GM06990 (cell line): Measurements from ENCODE around the gene EXOC2.

Experiments
- DNase-seq: peaks from one replicate; pipeline ENCODE4 v3.0.0-alpha.2; 2011; ENCODE audit not compliant: insufficient read length; ENCODE audit errors: extremely low read depth
- H3K27me3 ChIP-seq: replicated peaks from 2 replicates; pipeline ENCODE4 v1.6.0; 2011; ENCODE audit warnings: low read length; ENCODE audit not compliant: control insufficient read depth, insufficient read depth
- H3K36me3 ChIP-seq: 2 replicates; pipeline ENCODE4 v1.5.1; 2011; ENCODE audit warnings: low read length; ENCODE audit not compliant: control insufficient read depth, insufficient read depth
- H3K4me3 ChIP-seq: replicated peaks from 2 replicates; pipeline ENCODE4 v1.5.1; 2011; ENCODE audit warnings: low read depth, mild to moderate bottlenecking, control low read depth, low read length
- TF ChIP-seq, protein P1 (sequence below): IDR thresholded peaks from 2 replicates; pipeline ENCODE4 v1.5.1; 2011; ENCODE audit warnings: low read length, control low read depth, mild to moderate bottlenecking, inconsistent platforms; ENCODE audit not compliant: insufficient read depth, poor library complexity, severe bottlenecking

Gene EXOC2

DNA sequence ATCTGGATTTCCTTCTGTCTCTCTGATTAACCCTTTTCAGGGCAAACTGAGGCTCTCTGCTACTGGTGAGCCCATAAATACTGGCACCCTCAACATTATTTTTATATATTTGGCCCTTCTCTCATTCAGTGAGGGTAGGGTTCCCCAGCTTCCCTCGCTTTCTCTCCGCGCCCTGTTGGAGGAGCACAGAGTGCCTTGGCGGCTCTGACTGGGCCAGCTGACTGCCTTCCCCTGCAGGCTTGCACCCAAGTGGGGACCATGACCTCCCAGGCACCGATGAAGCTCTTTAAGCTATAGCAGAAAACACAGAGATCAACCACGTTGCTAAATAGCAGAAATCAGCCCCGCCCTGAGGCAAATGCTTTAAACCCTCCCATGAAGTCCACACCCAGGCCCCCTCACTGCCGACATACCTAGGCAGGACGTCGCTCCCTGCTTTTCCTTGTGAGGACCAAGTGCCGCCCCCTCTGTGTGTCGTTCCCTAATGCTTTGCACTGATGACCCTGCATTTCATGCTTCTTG, 141.0 kb downstream of the EXOC2 start:
- Histone ChIP-seq H3K36me3 (peaks cover 3% of the 10 kb centered on the region), H3K4me3 (no peak overlapping the region), H3K27me3 (no peaks in the 10 kb centered on the region)
- TF ChIP-seq, protein P1, sequence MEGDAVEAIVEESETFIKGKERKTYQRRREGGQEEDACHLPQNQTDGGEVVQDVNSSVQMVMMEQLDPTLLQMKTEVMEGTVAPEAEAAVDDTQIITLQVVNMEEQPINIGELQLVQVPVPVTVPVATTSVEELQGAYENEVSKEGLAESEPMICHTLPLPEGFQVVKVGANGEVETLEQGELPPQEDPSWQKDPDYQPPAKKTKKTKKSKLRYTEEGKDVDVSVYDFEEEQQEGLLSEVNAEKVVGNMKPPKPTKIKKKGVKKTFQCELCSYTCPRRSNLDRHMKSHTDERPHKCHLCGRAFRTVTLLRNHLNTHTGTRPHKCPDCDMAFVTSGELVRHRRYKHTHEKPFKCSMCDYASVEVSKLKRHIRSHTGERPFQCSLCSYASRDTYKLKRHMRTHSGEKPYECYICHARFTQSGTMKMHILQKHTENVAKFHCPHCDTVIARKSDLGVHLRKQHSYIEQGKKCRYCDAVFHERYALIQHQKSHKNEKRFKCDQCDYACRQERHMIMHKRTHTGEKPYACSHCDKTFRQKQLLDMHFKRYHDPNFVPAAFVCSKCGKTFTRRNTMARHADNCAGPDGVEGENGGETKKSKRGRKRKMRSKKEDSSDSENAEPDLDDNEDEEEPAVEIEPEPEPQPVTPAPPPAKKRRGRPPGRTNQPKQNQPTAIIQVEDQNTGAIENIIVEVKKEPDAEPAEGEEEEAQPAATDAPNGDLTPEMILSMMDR, result no peak
- DNase-seq, result no peak

DNA sequence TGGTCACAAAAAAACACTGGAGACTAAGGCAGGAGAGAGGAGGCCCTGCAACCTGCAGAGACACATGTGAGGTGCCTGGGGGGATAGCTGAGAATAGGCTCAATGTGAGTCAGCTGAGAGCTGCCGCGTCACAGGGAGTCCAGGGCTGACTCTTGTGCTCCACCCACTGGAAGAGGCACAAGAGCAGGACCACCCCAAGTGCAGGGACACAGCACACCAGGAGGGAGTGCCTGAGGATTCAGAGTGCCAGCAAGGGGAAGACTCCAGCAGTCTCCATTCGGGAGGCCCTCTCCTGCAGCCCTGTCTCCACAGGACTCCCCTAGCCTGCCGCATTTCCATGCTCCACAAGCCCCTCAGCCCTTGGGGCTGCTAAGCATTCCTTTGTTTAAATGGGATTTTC, 141.5 kb downstream of the EXOC2 start:
- Histone ChIP-seq H3K27me3 (no peaks in the 10 kb centered on the region), H3K4me3 (no peak overlapping the region), H3K36me3 (peaks cover 3% of the 10 kb centered on the region)
- TF ChIP-seq, protein P1, result peak; percentile 34
- DNase-seq, result no peak

DNA sequence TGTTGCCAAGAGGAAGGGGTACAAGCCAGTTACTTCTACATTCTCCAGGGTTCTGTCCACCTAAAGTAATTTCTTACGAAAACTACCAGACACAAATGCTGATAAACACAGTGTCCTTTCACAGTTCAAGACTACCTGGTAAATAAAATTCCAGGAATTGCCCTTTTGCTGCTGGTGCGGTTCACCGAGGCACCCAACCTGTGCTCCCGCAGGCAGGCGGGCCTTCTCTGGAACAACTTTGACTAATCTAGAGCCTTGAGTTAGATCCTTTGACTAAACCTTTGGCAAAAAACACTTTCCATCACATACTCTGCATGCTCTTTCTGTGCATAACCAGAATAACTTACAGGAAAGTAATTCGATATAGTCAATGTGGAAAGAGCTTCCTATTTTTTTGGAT, 143.0 kb downstream of the EXOC2 start:
- Histone ChIP-seq H3K27me3 (no peaks in the 10 kb centered on the region), H3K4me3 (no peak overlapping the region), H3K36me3 (peaks cover 3% of the 10 kb centered on the region)
- TF ChIP-seq, protein P1, result no peak
- no peak for DNase-seq

DNA sequence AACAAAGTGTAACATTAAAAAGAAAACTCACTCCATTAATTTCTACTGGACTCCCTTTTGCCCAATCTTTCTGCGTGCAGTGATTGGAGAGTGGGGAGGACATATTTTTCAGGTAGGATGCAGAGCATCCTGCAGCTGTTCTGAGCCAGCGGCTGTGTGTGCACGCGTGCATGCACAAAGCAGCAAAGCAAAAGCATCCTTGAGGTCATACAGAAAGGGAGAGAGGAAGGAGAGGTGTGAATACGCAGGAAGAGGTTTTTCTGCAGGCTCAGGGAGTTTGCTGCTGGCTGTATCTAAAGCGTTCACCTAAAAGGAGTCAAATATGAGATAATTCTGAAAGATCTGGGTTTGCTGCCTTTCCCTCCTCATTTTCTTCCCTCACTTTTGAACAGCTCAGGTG, 144.4 kb downstream of the EXOC2 start:
- Histone ChIP-seq H3K27me3 (no peaks in the 10 kb centered on the region), H3K4me3 (no peak overlapping the region), H3K36me3 (peaks cover 3% of the 10 kb centered on the region)
- no peak for DNase-seq
- TF ChIP-seq, protein P1, result no peak

DNA sequence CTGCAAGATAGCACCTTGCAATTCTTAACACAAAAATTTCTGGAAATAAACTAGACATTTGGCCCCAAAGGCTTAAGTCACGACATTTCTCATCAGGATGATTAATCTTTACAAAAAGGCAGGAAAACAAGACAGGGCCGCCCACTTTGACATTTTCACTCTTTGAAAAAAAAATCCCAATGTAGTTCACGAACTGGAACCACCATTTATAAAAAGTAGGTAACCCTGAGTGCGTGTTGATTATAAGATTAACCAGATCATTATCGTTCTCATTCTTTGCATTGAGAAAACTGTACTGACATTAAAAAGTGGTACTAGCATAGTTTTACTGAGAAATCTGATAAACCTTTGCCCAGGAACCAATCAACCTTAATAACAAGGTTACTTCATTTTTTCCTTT, 144.8 kb downstream of the EXOC2 start:
- Histone ChIP-seq H3K4me3 (no peak overlapping the region), H3K36me3 (peaks cover 3% of the 10 kb centered on the region), H3K27me3 (no peaks in the 10 kb centered on the region)
- DNase-seq, result no peak
- TF ChIP-seq, protein P1, result no peak

DNA sequence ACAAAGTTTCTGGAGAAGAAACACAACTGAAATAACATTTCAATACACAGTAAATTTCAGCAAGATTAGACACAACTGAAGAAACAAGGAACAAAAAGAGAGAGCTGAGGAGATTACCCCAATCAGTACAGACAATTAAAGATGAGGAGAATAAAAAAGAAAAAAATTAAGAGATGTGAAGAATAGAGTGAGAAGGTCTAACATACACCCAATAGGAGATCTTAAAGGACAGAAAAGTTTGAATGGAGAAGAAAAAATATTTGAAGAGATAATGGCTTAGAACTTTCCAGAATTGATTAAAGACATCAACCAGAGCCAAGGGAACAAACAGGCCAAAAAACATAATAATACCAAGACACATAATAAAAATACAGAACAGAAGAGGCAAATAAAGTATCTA, 152.4 kb downstream of the EXOC2 start:
- Histone ChIP-seq H3K4me3 (no peak overlapping the region), H3K27me3 (no peaks in the 10 kb centered on the region), H3K36me3 (peaks cover 2% of the 10 kb centered on the region)
- TF ChIP-seq, protein P1, result no peak
- DNase-seq, result no peak
